DMS 273 (cell line): ENCODE data around the gene EGFR.

Source experiments
- DNase-seq: peaks from one replicate; lab custom pipeline; 2025; ENCODE audit not compliant: unreplicated experiment; lab: John Stamatoyannopoulos, UW

Gene EGFR

DNA sequence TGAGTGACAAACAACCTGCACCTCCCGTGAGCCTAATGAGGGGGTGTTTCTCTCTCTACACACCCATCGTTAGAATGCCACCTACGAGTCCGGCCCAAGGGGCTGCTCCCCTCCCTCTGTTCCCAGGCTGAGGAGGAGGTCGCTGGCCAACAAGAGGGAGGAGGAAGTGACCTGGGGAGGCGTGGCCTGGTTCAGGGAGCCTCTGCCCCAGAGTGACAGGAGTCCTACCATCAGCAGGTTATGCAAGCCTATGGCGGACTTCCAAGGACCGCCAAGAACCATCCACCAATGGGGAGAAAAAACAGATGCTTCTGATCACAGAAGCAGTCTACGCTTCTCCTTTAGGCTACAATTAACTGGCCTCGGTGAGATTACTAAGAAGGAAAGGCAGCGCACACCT is 12.3 kb upstream of the EGFR start:
- DNase-seq: no peak

DNA sequence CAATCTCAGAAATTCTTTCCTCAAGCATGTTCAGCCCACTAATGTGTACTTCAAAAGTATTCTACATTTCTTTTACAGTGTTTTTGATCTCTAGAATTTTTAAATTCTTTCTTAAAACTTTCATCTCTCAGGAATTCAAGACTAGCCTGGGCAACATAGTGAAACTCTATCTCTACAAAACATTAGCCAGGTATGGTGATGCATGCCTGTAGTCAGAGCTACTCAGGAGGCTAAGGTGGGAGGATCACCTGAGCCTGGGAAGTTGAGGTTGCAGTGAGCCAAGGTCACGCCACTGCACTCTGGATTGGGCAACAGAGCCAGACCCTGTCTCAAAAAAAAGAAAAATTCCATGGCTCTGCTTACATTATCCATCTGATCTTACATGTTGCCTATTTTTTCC is 5.0 kb upstream of the EGFR start:
- DNase-seq: no peak

DNA sequence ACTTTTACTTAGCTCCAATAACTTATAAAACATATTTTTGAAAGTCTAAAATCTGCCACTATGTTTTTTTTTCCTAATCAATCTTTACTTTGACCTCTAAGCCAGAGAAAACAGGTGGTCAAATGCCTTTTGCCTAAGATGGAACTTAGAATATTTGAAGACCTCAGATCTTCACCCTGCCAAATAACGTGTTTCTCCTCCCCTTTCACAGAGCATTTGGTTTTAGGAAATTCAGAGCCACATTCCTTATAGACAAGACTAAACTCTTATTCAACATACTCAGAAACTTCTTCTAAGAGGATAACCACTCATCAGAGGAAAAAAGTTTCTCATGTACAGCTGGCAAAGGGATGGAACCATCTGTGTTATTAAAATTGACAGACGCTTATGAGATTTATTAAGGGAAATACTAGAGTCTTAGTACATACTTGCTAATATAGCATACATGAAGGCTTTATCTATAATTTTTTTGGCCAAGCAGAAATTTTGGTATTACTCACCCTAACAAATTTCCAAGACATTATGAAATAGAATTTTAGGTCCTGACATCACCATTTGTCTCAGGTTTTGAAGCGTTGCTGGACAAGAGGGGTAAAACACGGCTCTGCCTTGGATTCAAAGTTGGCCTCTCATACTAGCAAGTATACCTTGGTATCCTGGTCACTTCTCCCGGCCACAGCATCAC is 2.6 kb upstream of the EGFR start:
- no peak for DNase-seq

GRCh38 chr7:55016746-55017090 is 2.1 kb upstream of the EGFR start:
- DNase-seq: no peak

DNA sequence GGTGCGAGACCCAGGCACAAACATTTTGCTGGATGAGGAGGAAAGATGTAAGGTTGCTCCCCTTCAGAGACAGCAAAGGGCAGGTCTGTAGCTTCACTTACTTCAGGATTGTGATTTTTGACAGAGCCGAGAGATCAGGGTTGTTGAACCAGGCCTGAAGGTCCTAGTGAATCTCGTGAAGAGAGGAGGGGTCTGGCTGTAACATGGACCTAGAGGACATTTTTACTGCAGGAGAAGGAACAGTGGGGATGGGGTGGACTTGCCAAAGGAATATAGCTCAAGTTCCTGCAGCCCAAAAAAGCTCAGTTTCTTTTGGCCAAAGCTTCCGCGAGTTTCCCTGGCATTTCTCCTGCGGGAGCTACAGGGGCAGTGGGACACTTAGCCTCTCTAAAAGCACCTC is 976 bp upstream of the EGFR start:
- DNase-seq: no peak

- DNase-seq: peak; percentile 65
These were observed 424 bp downstream of the EGFR start for GRCh38 chr7:55019191-55019690.

DNA sequence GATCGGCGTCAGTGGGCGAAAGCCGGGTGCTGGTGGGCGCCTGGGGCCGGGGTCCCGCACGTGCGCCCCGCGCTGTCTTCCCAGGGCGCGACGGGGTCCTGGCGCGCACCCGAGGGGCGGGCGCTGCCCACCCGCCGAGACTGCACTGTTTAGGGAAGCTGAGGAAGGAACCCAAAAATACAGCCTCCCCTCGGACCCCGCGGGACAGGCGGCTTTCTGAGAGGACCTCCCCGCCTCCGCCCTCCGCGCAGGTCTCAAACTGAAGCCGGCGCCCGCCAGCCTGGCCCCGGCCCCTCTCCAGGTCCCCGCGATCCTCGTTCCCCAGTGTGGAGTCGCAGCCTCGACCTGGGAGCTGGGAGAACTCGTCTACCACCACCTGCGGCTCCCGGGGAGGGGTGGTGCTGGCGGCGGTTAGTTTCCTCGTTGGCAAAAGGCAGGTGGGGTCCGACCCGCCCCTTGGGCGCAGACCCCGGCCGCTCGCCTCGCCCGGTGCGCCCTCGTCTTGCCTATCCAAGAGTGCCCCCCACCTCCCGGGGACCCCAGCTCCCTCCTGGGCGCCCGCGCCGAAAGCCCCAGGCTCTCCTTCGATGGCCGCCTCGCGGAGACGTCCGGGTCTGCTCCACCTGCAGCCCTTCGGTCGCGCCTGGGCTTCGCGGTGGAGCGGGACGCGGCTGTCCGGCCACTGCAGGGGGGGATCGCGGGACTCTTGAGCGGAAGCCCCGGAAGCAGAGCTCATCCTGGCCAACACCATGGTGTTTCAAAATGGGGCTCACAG is 1.1 kb downstream of the EGFR start:
- DNase-seq: peak; percentile 58

- DNase-seq: no peak
These were observed 1.7 kb downstream of the EGFR start for GRCh38 chr7:55020466-55020871.

GRCh38 chr7:55021053-55021452 is 2.2 kb downstream of the EGFR start:
- DNase-seq: no peak

- DNase-seq: no peak
These were observed 3.5 kb downstream of the EGFR start for GRCh38 chr7:55022002-55022985.

DNA sequence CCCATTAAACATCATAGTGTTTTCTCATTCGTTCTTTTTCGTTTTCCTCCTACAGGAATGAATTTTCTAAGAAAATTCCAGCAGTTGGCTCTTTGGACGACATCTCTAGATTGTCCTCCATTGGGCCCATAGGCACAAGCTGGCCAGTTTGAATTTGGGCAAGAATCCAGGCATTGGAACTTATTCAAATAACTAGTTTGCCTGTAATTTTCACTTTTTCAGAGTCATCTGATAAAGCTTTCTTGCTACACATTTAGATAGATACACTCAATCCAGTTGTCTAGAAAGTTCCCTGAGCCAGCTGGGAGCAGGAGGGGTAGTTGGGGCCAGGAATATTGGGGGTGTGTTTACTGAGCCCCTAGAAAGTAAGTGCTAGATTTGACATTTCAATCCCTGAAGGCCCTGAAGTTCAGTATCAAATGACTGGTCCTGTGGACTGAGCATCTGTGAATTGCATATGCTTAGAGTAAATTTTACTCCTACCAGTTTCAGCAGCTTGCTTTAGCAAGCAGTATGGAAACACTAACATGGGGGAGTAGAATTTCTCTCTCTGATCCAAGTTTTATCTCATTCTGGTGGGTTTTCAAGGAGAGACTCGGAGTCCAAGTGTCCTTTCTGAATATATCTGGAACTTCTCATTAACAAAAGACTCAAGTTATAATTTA is 5.2 kb downstream of the EGFR start:
- peak; percentile 79 for DNase-seq

DNA sequence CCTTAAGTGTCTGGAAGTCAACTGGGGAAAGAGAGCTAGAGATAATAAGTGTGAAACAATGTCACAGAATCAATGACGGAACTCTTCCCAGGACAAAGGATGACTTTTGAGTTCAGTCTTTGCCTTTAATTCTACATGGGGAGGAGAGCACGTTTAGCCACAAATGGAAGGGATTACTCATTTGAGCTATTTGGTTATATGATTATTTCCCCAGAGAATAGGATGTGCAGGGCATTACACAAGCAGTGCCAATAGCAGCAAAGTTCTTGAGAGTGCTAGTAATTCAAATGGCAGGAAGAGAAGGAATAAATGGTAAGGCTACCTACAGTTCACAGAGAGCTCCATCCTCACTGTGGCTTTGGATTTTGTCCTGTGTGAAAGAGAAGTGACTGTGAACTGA is 6.0 kb downstream of the EGFR start:
- no peak for DNase-seq

DNA sequence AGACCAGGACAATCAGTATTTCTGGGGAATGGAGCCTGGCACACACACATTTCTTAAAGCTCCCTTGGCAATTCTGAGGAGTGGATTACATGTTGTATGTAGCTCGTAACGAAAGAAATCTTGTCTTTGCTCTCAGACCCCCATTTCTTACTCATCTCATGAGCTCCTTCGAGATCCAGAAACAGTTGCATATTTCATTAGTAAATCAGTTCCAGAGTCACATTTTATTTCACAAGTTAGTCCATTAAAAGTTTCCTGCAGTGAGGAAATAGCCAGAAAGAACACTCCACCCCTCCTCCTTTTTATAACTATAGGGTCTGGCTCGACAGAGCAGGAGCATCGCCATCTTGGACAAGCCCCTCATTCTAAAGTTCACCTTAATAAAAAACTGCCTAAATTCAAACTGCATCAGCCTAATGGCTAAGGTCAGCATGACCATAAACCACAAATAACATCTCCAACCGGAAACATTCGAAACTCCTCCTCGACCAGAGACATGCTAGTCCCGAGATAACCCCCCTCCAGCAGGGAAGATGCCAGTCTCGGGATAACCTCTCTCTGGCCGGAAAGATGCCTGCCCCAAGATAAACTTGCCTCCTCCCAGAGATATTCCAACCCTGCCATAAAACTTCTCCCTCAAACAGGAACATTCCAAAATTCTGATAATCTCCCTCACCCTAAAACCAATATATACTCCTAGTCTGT is 7.4 kb downstream of the EGFR start:
- DNase-seq: no peak

- no peak for DNase-seq
These were observed 8.2 kb downstream of the EGFR start for GRCh38 chr7:55026867-55027490.

DNA sequence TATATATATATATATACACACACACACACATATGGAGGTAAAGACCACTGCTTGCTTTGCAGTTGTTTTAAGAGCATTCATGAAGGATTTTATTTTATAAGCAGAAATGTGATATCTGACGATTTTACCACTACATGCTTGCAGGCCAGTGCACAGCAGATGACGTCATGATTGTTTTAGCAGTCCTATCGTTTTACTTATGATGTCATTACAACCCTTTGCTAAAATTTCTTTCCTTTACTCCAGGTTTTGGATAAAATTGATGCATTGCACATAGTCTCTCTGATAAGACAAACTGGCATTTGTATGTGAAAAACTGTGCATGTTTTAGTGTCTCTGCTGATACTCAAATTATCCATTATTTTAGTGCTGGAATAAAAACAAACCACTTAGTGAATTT is 9.2 kb downstream of the EGFR start:
- DNase-seq: peak; percentile 17

- no peak for DNase-seq
These were observed 11.5 kb downstream of the EGFR start for GRCh38 chr7:55030314-55030713.

GRCh38 chr7:55031075-55031474 is 12.3 kb downstream of the EGFR start:
- no peak for DNase-seq

DNA sequence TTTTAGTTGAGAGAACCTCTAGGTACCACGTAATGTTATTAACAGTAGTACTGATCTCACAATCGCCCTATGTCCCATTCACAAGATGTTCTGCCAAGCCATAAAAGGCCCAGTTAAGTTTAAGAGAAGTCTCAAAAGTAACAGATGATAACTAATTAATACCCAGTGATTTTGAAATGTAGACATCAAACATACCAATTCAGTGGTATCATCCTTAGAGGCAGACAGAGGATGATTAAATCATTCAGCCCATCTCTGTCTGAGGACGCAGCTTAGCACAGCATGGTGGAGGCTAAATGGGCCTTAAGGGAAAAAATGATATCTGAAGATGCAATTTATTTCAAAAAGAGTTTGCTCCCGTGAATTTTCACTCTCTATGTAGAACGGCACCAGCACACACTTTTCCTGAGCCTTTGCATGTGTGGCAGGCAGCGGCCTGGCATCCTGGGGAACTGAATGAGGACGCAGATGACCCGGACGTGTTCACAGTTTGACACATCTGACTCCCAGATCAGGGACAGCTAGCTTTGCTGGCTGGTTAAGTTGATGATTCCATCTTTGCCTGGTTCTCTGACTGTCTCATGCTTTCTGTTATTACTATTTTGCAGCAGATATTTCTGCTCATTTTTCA is 13.4 kb downstream of the EGFR start:
- no peak for DNase-seq

GRCh38 chr7:55033236-55033846 is 14.5 kb downstream of the EGFR start:
- no peak for DNase-seq
